Activated naive CD4-positive, alpha-beta T cell treated with anti-CD3 and anti-CD28 coated beads, Interleukin-2, amount 10 ng/mL, durations not matched to agents 5 hours and 36 hours (primary cell): ENCODE data around the gene ATM. TPM values are rescaled to one million over a fixed set of nuclear protein-coding genes. Genes with fewer than 3 reads are reported as not detected.

Experiments
- total RNA-seq, 2 experiments: library from RNA; stranded (reverse); gene quantifications; one replicate each; pipeline ENCODE4 v1.2.3, GENCODE V29; 2021

ATM gene, protein sequence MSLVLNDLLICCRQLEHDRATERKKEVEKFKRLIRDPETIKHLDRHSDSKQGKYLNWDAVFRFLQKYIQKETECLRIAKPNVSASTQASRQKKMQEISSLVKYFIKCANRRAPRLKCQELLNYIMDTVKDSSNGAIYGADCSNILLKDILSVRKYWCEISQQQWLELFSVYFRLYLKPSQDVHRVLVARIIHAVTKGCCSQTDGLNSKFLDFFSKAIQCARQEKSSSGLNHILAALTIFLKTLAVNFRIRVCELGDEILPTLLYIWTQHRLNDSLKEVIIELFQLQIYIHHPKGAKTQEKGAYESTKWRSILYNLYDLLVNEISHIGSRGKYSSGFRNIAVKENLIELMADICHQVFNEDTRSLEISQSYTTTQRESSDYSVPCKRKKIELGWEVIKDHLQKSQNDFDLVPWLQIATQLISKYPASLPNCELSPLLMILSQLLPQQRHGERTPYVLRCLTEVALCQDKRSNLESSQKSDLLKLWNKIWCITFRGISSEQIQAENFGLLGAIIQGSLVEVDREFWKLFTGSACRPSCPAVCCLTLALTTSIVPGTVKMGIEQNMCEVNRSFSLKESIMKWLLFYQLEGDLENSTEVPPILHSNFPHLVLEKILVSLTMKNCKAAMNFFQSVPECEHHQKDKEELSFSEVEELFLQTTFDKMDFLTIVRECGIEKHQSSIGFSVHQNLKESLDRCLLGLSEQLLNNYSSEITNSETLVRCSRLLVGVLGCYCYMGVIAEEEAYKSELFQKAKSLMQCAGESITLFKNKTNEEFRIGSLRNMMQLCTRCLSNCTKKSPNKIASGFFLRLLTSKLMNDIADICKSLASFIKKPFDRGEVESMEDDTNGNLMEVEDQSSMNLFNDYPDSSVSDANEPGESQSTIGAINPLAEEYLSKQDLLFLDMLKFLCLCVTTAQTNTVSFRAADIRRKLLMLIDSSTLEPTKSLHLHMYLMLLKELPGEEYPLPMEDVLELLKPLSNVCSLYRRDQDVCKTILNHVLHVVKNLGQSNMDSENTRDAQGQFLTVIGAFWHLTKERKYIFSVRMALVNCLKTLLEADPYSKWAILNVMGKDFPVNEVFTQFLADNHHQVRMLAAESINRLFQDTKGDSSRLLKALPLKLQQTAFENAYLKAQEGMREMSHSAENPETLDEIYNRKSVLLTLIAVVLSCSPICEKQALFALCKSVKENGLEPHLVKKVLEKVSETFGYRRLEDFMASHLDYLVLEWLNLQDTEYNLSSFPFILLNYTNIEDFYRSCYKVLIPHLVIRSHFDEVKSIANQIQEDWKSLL (N-terminal part only)
- total RNA-seq, result 100 to 1,000 TPM; 260 to 285 TPM

GRCh38 chr11:108222574-108223347, at the start of gene ATM, which contains the start of gene NPAT:
Gene ATM (plus strand): TSS chr11:108223067. CDS start chr11:108227625, 4,558 bp downstream.
Gene NPAT (minus strand): TSS chr11:108222638. CDS start chr11:108222536, 102 bp downstream.

Other genes starting within 250 kb of the ATM start
- gene CUL5, start 214.2 kb upstream of the ATM start, total RNA-seq, result 10 to 100 TPM; 29.5 to 30.8 TPM
- 10 to 100 TPM; 34.3 to 34.4 TPM for gene ACAT1, start 101.5 kb upstream of the ATM start, total RNA-seq
- 10 to 100 TPM; 48.0 to 49.8 TPM for gene NPAT, start 429 bp upstream of the ATM start, total RNA-seq
- 1 to 10 TPM in 1 of 2 experiments, not detected in 1; 1.4 TPM for gene C11orf65, start 244.5 kb downstream of the ATM start, total RNA-seq